A549 (cell line): ENCODE results near the gene DDB1. TPM values are rescaled to one million over a fixed set of nuclear protein-coding genes. Genes with fewer than 3 reads are reported as not detected.

Source experiments
- ATAC-seq, 2 experiments: fragments of 200-7000 bp in 1 of 2; fragments of >200 bp in 1 of 2; cut with Nextera tagmentation in 1 of 2; cut with Tn5 transposase in 1 of 2; 3 replicates each; pipeline versions ENCODE4 v1.8.0 to v1.9.1; 2018 to 2020; ENCODE audit warnings: mild to moderate bottlenecking in 1 of 2, moderate library complexity in 1 of 2
- CTCF ChIA-PET: fragments of 300-600 bp; sonication (Branson Sonifier 250); formaldehyde crosslinking; extraction: SDS; loops from one replicate; lab custom pipeline; 2021; ENCODE audit warnings: antibody characterized with exemption, inconsistent platforms; lab: Yijun Ruan, JAX
- POLR2A ChIA-PET: fragments of 350-600 bp; formaldehyde crosslinking; extraction: SDS; loops from one replicate; lab custom pipeline; 2021; ENCODE audit warnings: antibody characterized with exemption, inconsistent platforms; lab: Yijun Ruan, JAX
- DNase-seq, 2 experiments: peaks; one replicate each; pipeline versions ENCODE4 v3.0.0 to v3.0.0-alpha.2; 2011 to 2016; ENCODE audit warnings: low read depth in 1 of 2, low spot score in 1 of 2
- FAIRE-seq: peaks from 2 replicates; lab custom pipeline; 2011; peaks lifted over from hg19 to GRCh38; lab: Jason Lieb, UNC
- H3K27ac ChIP-seq, 2 experiments: fragments of >200 bp; sonication (Bioruptor Twin); formaldehyde crosslinking; 3 replicates each; pipeline ENCODE4 v1.5.1; 2016 to 2017
- H3K4me1 ChIP-seq: fragments of >200 bp; sonication (Bioruptor Twin); formaldehyde crosslinking; 3 replicates; pipeline ENCODE4 v1.6.1; 2016
- H3K4me2 ChIP-seq: fragments of >200 bp; sonication (Bioruptor Twin); formaldehyde crosslinking; 3 replicates; pipeline ENCODE4 v1.6.1; 2016
- H3K4me3 ChIP-seq: fragments of >200 bp; sonication (Bioruptor Twin); formaldehyde crosslinking; 3 replicates; pipeline ENCODE4 v1.5.1; 2016
- H3K9me3 ChIP-seq: fragments of >200 bp; sonication (Bioruptor Twin); formaldehyde crosslinking; 3 replicates; pipeline ENCODE4 v1.6.1; 2016
- ATOH8 ChIP-seq: fragments of 250-450 bp; sonication (Bioruptor Pico); IDR thresholded peaks from 2 replicates; pipeline ENCODE4 v1.5.0; 2020; ENCODE audit warnings: low read depth, mild to moderate bottlenecking, moderate library complexity
- BHLHE40 ChIP-seq: IDR thresholded peaks from 2 replicates; pipeline ENCODE4 v1.6.1; 2012; ENCODE audit warnings: low read depth, low read length, inconsistent platforms
- CBX8 ChIP-seq: fragments of 200-600 bp; sonication (generic); IDR thresholded peaks from 2 replicates; pipeline ENCODE4 v1.6.1; 2016
- CHD4 ChIP-seq: fragments of 200-600 bp; sonication (generic); IDR thresholded peaks from 2 replicates; pipeline ENCODE4 v1.6.1; 2016; ENCODE audit warnings: antibody characterized with exemption, mild to moderate bottlenecking, borderline replicate concordance
- EHF ChIP-seq: fragments of 250-450 bp; sonication (Bioruptor Pico); IDR thresholded peaks from 2 replicates; pipeline ENCODE4 v1.5.0; 2020; ENCODE audit warnings: mild to moderate bottlenecking
- EP300 ChIP-seq, 2 experiments: fragments of >200 bp; sonication (Bioruptor Twin); formaldehyde crosslinking; IDR thresholded peaks; 2 replicates in 1 of 2; 3 replicates in 1 of 2; pipeline ENCODE4 v1.6.1; 2016 to 2017
- FOSB ChIP-seq: fragments of 250-450 bp; sonication (Bioruptor Pico); IDR thresholded peaks from 2 replicates; pipeline ENCODE4 v1.5.0; 2020; ENCODE audit warnings: mild to moderate bottlenecking, moderate library complexity
- FOSL2 ChIP-seq, 2 experiments: fragments of 450-650 bp in 1 of 2; fragments of >200 bp in 1 of 2; sonication (Bioruptor Twin) in 1 of 2; formaldehyde crosslinking; IDR thresholded peaks; 2 replicates each; pipeline versions ENCODE4 v1.5.0 to v1.6.1; 2016 to 2020; ENCODE audit warnings: mild to moderate bottlenecking in 1 of 2, moderate library complexity in 1 of 2
- GATA3 ChIP-seq: IDR thresholded peaks from 2 replicates; pipeline ENCODE4 v1.6.1; 2012; ENCODE audit warnings: borderline replicate concordance
- HEYL ChIP-seq: fragments of 250-450 bp; sonication (Bioruptor Pico); IDR thresholded peaks from 2 replicates; pipeline ENCODE4 v1.8.0; 2021; ENCODE audit warnings: mild to moderate bottlenecking, moderate library complexity
- HOXA7 ChIP-seq: fragments of 250-450 bp; sonication (Bioruptor Pico); IDR thresholded peaks from 2 replicates; pipeline ENCODE4 v1.5.0; 2020; ENCODE audit warnings: mild to moderate bottlenecking, moderate library complexity
- JUN ChIP-seq, 2 experiments: fragments of >200 bp; sonication (Bioruptor Twin); formaldehyde crosslinking; IDR thresholded peaks; 2 replicates in 1 of 2; 3 replicates in 1 of 2; pipeline ENCODE4 v1.6.1; 2016 to 2017
- JUNB ChIP-seq: fragments of >200 bp; sonication (Bioruptor Twin); formaldehyde crosslinking; IDR thresholded peaks from 2 replicates; pipeline ENCODE4 v1.6.1; 2016
- KDM1A ChIP-seq: fragments of 200-600 bp; sonication (generic); IDR thresholded peaks from 2 replicates; pipeline ENCODE4 v1.6.1; 2016; ENCODE audit warnings: low read depth, mild to moderate bottlenecking
- KDM5A ChIP-seq: fragments of 200-600 bp; sonication (generic); IDR thresholded peaks from 2 replicates; pipeline ENCODE4 v1.6.1; 2016; ENCODE audit warnings: antibody characterized with exemption, mild to moderate bottlenecking
- MAFK ChIP-seq: fragments of 450-650 bp; IDR thresholded peaks from 2 replicates; pipeline ENCODE4 v1.6.1; 2014; ENCODE audit not compliant: partially characterized antibody
- NPAS2 ChIP-seq: fragments of 250-450 bp; sonication (Bioruptor Pico); IDR thresholded peaks from 2 replicates; pipeline ENCODE4 v1.8.0; 2022; ENCODE audit warnings: mild to moderate bottlenecking, moderate library complexity, borderline replicate concordance
- POLR2A ChIP-seq: IDR thresholded peaks from 2 replicates; pipeline ENCODE4 v1.6.1; 2012; ENCODE audit warnings: mild to moderate bottlenecking, low read length
- POLR2AphosphoS2 ChIP-seq: conservative IDR thresholded peaks from 2 replicates; pipeline ENCODE4 v1.6.1; 2012; ENCODE audit warnings: low read length, improper control_type of control experiment, inconsistent platforms
- RAD21 ChIP-seq, 2 experiments: fragments of >200 bp in 1 of 2; sonication (Bioruptor Twin) in 1 of 2; formaldehyde crosslinking in 1 of 2; IDR thresholded peaks in 1 of 2; conservative IDR thresholded peaks in 1 of 2; 2 replicates in 1 of 2; 3 replicates in 1 of 2; pipeline ENCODE4 v1.6.1; 2012 to 2018; ENCODE audit warnings: inconsistent platforms in 1 of 2
- RFX5 ChIP-seq: fragments of 450-650 bp; IDR thresholded peaks from 2 replicates; pipeline ENCODE4 v1.7.1; 2014; ENCODE audit warnings: antibody characterized with exemption, mild to moderate bottlenecking, moderate library complexity
- SREBF2 ChIP-seq: fragments of 450-650 bp; IDR thresholded peaks from 2 replicates; pipeline ENCODE4 v1.6.1; 2014; ENCODE audit warnings: mild to moderate bottlenecking, moderate library complexity
- TFCP2L1 ChIP-seq: fragments of 250-450 bp; sonication (Bioruptor Pico); IDR thresholded peaks from 2 replicates; pipeline ENCODE4 v1.5.0; 2021; ENCODE audit warnings: mild to moderate bottlenecking
- TP53 ChIP-seq: fragments of 250-450 bp; sonication (Bioruptor Pico); IDR thresholded peaks from 2 replicates; pipeline ENCODE4 v1.5.0; 2021; ENCODE audit warnings: mild to moderate bottlenecking, moderate library complexity
- USF2 ChIP-seq: fragments of 450-650 bp; IDR thresholded peaks from 2 replicates; pipeline ENCODE4 v1.6.1; 2014; ENCODE audit warnings: antibody characterized with exemption
- ZC3H11A ChIP-seq: fragments of 450-650 bp; IDR thresholded peaks from 2 replicates; pipeline ENCODE4 v1.6.1; 2014; ENCODE audit warnings: antibody characterized with exemption, mild to moderate bottlenecking
- ZFP36 ChIP-seq: fragments of 450-650 bp; IDR thresholded peaks from 2 replicates; pipeline ENCODE4 v1.6.1; 2014; ENCODE audit warnings: borderline replicate concordance; ENCODE audit not compliant: partially characterized antibody
- ZNF302 ChIP-seq: fragments of 250-450 bp; sonication (Bioruptor Pico); IDR thresholded peaks from 2 replicates; pipeline ENCODE4 v1.9.0; 2021; ENCODE audit warnings: inconsistent platforms, mild to moderate bottlenecking, moderate library complexity
- WGBS: methylation state at CpG from one replicate; pipeline ENCODE4 v1.1.6; 2017; ENCODE audit errors: missing lambda C conversion rate; 5-methylcytosine and 5-hydroxymethylcytosine counted together
- polyA plus RNA-seq, 4 experiments: library from polyadenylated mRNA; depleted of rRNA in 3 of 4; stranded (reverse); fragments of >200 nt; fragmentation: RNase III in 1 of 4; extraction: RNeasy Plus Mini Kit Qiagen cat#74134 plus additional on column Dnase treatment in 1 of 4; gene quantifications; 2 replicates in 3 of 4; 3 replicates in 1 of 4; pipeline ENCODE4 v1.2.3, GENCODE V29; 2011 to 2017
- TF ChIP-seq, protein P1 (sequence below): fragments of >200 bp; sonication (Bioruptor Twin); formaldehyde crosslinking; IDR thresholded peaks from 2 replicates; pipeline ENCODE4 v1.6.1; 2016

DDB1 gene
- polyA plus RNA-seq, 2 of the 4 experiments (the other 2 are of a cell fraction), result 149 to 222 TPM

DNA sequence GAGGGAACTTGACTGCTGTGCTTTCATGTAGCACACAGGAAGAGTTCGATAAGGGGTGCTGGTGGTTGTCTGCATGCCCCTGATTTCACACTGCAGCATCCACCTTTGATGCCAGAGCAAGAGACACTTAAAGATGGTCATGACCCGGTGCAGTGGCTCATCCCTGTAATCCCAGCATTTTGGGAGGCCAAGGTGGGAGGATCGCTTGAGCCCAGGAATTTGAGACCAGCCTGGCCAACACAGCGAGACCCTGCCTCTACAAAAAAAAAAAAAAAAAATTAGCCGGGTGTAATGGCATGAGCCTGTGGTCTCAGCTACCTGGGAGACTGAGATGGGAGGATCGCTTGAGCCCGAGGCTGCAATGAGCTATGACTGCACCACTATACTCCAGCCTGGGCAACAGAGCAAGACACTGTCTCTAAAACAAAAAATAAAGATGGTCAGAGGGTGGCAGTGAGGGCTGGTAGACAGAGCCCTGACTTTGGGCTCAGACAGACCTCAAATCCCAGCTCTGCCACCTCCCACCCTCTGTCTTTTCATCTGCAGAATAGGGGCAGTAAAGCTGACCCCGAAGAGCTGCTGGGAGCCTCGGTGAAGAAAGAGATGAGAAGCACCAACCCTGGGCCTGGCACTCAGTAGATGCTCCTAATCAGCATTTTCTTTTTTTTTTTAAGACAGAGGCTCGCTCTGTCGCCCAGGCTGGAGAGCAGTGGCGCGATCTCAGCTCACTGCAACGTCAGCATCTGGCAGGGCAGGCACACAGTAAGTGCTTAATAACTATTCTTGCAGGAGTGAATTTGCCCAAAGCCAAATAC, 55.5 kb downstream of the DDB1 start:
- TF ChIP-seq RFX5 (no peak), BHLHE40 (no peak), ZC3H11A (no peak), USF2 (no peak), FOSB (CRISPR knock-in tag) (no peak), RAD21 (conservative IDR thresholded peaks at IDR 0.05 in 1 of 2, IDR thresholded peaks at IDR 0.05 in 1 of 2) (no peak), HOXA7 (CRISPR knock-in tag) (no peak), SREBF2 (no peak), NPAS2 (CRISPR knock-in tag) (no peak), POLR2AphosphoS2 (no peak), KDM1A (no peak), POLR2A (no peak), FOSL2 (IDR thresholded peaks at IDR 0.05) (no peak), FOSL2 (CRISPR knock-in tag; IDR thresholded peaks at IDR 0.05) (no peak), HEYL (CRISPR knock-in tag) (no peak)
- TF ChIP-seq, protein P1, sequence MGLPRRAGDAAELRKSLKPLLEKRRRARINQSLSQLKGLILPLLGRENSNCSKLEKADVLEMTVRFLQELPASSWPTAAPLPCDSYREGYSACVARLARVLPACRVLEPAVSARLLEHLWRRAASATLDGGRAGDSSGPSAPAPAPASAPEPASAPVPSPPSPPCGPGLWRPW, result no peak
- ATAC-seq, result no peak
- 67% methylated on average over 14 of the region's 14 CpGs for WGBS
- Histone ChIP-seq H3K4me3 (no peak overlapping the region), H3K4me2 (no peak overlapping the region), H3K9me3 (no peaks in the 10 kb centered on the region), H3K4me1 (peaks cover 3% of the 10 kb centered on the region; the same call in 1 of the 3 replicates), H3K27ac (no peak overlapping the region)
- CTCF ChIA-PET, result interaction anchor here (0.9 to 2.2 kb wide), 3 partner anchors 23 to 108 kb away, joined by 4 to 9 read pairs (median 7); no protein-coding TSS in a partner anchor
- POLR2A ChIA-PET, result interaction anchor here (0.6 kb wide), 1 partner anchor 92 kb away, joined by 3 read pairs; no protein-coding TSS in a partner anchor
- DNase-seq, result no peak
- FAIRE-seq, result no peak

DNA sequence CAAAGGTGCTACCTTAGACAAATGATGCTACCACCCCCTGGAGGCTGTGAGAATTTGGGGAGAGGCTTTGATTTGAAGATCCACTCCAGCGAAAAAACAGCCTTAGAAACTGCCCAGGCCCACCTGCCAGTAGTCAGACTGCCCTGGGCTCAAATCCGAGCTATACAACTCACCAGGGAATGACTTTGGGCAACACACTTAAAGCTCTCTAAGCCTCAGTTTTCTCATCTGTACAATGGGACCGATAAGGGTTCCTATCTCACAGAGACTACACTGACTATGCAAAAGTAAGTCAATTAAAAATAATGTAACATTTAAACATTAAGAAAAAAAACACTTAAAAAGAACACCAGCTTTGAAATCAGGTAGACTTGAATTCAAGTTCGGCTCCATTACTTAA, 57.7 kb downstream of the DDB1 start:
- H3K9me3 ChIP-seq, result no peaks in the 10 kb centered on the region
- 43% methylated on average over 4 of the region's 4 CpGs for WGBS
- DNase-seq (no peak), FAIRE-seq (no peak), ATAC-seq (no peak)
- ChIA-PET POLR2A (interaction anchor here (0.6 kb wide), 1 partner anchor 15 kb away, joined by 3 read pairs; no protein-coding TSS in a partner anchor), CTCF (interaction anchor here (1.5 to 2.5 kb wide), 2 partner anchors 18 to 61 kb away, joined by 4 to 8 read pairs; no protein-coding TSS in a partner anchor)
- TF ChIP-seq ATOH8 (CRISPR knock-in tag) (no peak), JUN (IDR thresholded peaks at IDR 0.05) (no peak), ZFP36 (no peak)
- H3K4me3 ChIP-seq, result no peak overlapping the region
- no peaks in the 10 kb centered on the region for H3K4me1 ChIP-seq
- H3K27ac ChIP-seq, result no peak overlapping the region
- no peak overlapping the region for H3K4me2 ChIP-seq

DNA sequence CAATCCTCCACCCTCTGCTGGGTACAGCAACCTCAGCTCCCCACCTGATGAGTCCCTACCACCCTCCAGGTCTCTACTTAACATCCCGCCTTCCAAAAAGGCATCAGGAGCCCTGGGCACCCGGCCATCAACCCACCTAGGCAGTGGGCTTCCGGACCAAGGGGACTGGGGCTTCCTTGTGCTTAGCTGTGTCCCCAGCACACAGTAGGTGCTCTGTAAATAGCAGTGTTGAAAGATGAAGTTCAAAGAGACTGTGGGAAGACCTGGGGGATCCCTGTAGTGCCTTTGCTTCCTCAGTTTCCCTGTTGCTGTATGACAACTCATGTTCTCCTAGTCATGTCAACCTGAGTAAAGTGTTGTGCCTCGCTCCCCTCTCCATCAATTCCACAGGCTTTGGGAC, 58.8 kb downstream of the DDB1 start:
- Histone ChIP-seq H3K4me3 (no peak overlapping the region), H3K9me3 (no peaks in the 10 kb centered on the region), H3K4me1 (no peaks in the 10 kb centered on the region), H3K4me2 (no peak overlapping the region), H3K27ac (no peak overlapping the region)
- POLR2A ChIA-PET, result no interaction called here
- 75% methylated on average over 4 of the region's 4 CpGs for WGBS
- no peak for DNase-seq
- FAIRE-seq, result no peak
- CTCF ChIA-PET, result interaction anchor here (0.9 to 2.5 kb wide), 3 partner anchors 11 to 62 kb away, joined by 3 to 8 read pairs (median 3); no protein-coding TSS in a partner anchor
- TF ChIP-seq GATA3 (no peak), KDM1A (no peak), ZNF302 (no peak), JUNB (no peak), ZC3H11A (no peak), EP300 (IDR thresholded peaks at IDR 0.05) (no peak), CHD4 (no peak), FOSB (CRISPR knock-in tag) (no peak), SREBF2 (no peak), MAFK (no peak), RFX5 (no peak), TP53 (CRISPR knock-in tag) (no peak), FOSL2 (IDR thresholded peaks at IDR 0.05) (no peak), FOSL2 (CRISPR knock-in tag; IDR thresholded peaks at IDR 0.05) (no peak), EHF (CRISPR knock-in tag) (no peak), TFCP2L1 (CRISPR knock-in tag) (no peak), RAD21 (conservative IDR thresholded peaks at IDR 0.05 in 1 of 2, IDR thresholded peaks at IDR 0.05 in 1 of 2) (no peak), KDM5A (no peak), CBX8 (no peak)
- TF ChIP-seq, all 56 proteins: peak for 0
- no peak for ATAC-seq
